ENCODE data around the gene SLC2A9.

Gene SLC2A9

GRCh38 chr4:9825049-9825448, 196.2 kb downstream of the SLC2A9 start:
- TF ChIP-seq, protein P1, sequence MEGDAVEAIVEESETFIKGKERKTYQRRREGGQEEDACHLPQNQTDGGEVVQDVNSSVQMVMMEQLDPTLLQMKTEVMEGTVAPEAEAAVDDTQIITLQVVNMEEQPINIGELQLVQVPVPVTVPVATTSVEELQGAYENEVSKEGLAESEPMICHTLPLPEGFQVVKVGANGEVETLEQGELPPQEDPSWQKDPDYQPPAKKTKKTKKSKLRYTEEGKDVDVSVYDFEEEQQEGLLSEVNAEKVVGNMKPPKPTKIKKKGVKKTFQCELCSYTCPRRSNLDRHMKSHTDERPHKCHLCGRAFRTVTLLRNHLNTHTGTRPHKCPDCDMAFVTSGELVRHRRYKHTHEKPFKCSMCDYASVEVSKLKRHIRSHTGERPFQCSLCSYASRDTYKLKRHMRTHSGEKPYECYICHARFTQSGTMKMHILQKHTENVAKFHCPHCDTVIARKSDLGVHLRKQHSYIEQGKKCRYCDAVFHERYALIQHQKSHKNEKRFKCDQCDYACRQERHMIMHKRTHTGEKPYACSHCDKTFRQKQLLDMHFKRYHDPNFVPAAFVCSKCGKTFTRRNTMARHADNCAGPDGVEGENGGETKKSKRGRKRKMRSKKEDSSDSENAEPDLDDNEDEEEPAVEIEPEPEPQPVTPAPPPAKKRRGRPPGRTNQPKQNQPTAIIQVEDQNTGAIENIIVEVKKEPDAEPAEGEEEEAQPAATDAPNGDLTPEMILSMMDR (IDR thresholded peaks at IDR 0.05; ENCODE audit: low read depth, low read length), result no peak
- DNase-seq, result no peak
- no peaks in the 10 kb centered on the region for H3K9me3 ChIP-seq
- H3K36me3 ChIP-seq, result no peaks in the 10 kb centered on the region
- no peaks in the 10 kb centered on the region for H3K4me1 ChIP-seq
- no peak overlapping the region for H3K4me3 ChIP-seq (ENCODE audit: low read depth, low read length)
- H3K27me3 ChIP-seq, result no peaks in the 10 kb centered on the region

DNA sequence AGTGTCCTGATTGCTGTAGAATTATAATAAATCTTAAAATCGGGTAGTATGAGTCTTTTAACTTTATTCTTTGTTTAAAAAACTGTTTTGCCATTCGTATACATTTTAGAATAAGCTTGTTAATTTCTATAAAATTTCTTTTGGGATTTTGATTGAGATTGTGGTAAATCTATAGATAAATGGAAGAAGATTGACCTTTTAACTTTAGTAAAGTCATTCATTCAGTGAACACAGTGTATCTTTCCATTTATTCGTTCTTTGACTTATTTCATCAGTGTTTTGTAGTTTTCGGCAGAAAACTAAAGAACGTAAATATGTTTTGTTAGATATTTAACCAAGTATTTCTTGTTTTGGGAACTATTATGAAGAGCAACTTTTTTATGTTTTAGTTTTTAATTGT, 201.0 kb downstream of the SLC2A9 start:
- no peak for DNase-seq
- TF ChIP-seq, protein P1 (IDR thresholded peaks at IDR 0.05; ENCODE audit: low read depth, low read length), result no peak
- H3K4me1 ChIP-seq, result no peaks in the 10 kb centered on the region
- no peak overlapping the region for H3K4me3 ChIP-seq (ENCODE audit: low read depth, low read length)
- H3K36me3 ChIP-seq, result no peaks in the 10 kb centered on the region
- no peaks in the 10 kb centered on the region for H3K9me3 ChIP-seq
- no peaks in the 10 kb centered on the region for H3K27me3 ChIP-seq

DNA sequence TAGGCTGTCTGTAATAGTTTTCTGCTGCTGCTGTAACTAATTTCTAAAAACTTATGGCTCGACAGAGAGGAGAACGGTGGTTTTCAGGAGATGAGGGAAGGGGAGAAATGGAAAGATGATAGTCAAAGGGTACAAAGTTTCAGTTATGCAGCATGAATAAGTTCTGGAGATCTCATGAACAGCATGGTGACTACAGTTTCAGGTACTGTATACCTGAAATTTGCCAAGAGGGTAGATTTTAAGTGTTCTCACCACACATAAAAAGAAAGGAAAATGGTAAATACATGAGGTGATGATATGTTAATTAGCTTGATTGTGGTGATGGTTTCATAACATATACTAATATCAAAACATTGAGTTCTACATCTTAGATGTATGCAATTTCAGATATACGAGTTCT, 205.0 kb downstream of the SLC2A9 start:
- Histone ChIP-seq H3K36me3 (no peaks in the 10 kb centered on the region), H3K4me1 (no peaks in the 10 kb centered on the region), H3K4me3 (ENCODE audit: low read depth, low read length) (no peak overlapping the region), H3K9me3 (no peaks in the 10 kb centered on the region), H3K27me3 (no peaks in the 10 kb centered on the region)
- DNase-seq, result no peak
- TF ChIP-seq, protein P1 (IDR thresholded peaks at IDR 0.05; ENCODE audit: low read depth, low read length), result no peak

DNA sequence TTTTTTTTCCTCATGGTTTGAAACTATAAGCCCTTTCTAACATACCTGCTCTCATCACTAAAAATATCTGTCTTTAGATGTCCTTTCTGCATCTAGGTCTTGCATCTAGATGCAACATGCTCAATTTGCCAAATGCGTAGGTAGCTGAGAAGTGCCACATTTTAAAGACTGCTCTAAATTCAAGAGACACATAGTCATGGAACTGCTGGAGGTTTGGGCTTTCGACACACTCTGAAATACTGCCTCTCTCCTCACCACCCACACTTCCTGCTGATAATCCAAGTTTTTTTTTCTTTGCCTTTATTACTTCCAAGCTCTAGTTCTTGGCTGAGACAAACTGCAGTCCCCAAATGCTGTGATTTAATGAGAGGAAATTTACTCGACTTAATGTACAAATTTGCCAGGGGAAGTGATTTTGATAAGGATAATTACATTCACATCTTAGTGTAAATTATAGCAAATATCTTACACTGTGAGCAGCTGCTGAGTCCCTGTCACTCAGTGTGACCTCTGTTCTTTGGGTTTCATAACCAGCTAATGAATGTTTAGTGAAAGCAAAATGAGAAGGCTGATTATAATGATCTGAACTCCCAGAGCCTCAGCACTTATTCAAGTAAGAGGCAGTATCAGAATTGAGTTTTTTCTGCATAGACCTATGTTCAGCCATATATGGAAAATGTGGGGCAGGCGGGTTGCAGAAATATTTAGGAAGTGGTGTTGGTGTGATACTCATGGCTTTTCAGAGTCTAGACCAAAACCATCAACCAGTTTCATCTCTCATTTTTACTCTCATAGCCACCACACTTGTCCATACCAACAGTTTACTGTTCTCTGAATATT, 208.6 kb downstream of the SLC2A9 start:
- TF ChIP-seq, protein P1 (IDR thresholded peaks at IDR 0.05; ENCODE audit: low read depth, low read length), result no peak
- DNase-seq, result no peak
- Histone ChIP-seq H3K36me3 (no peaks in the 10 kb centered on the region), H3K4me3 (ENCODE audit: low read depth, low read length) (no peak overlapping the region), H3K9me3 (no peaks in the 10 kb centered on the region), H3K27me3 (no peaks in the 10 kb centered on the region), H3K4me1 (no peaks in the 10 kb centered on the region)

GRCh38 chr4:9811806-9812205, 209.5 kb downstream of the SLC2A9 start:
- Histone ChIP-seq H3K27me3 (no peaks in the 10 kb centered on the region), H3K4me3 (ENCODE audit: low read depth, low read length) (no peak overlapping the region), H3K36me3 (no peaks in the 10 kb centered on the region), H3K4me1 (no peaks in the 10 kb centered on the region), H3K9me3 (no peaks in the 10 kb centered on the region)
- DNase-seq, result no peak
- TF ChIP-seq, protein P1 (IDR thresholded peaks at IDR 0.05; ENCODE audit: low read depth, low read length), result no peak

DNA sequence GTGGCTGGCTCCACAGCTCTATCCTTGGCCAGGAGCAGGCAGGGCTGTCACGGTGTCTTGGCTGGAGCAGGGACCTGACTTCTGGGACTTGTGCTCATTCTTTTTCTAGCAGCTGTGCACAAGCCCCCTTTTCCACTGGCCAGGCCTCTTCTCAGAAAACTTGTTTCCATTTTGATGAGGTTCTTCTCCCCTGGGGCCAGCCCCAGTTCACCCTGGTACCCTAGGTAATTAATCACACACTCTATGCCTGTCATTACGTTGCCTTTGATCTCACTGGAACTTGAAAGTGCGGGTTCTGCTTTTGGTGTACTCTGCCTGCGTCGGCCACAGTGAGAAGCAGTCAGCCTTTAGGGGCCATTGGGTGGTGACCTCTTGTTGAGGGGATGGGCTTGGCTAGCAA, 213.2 kb downstream of the SLC2A9 start:
- Histone ChIP-seq H3K4me1 (no peaks in the 10 kb centered on the region), H3K9me3 (no peaks in the 10 kb centered on the region), H3K36me3 (no peaks in the 10 kb centered on the region), H3K4me3 (ENCODE audit: low read depth, low read length) (no peak overlapping the region), H3K27me3 (no peaks in the 10 kb centered on the region)
- TF ChIP-seq, protein P1 (IDR thresholded peaks at IDR 0.05; ENCODE audit: low read depth, low read length), result no peak
- no peak for DNase-seq

All from BE2C (cell line).